Putamen (tissue), 1 donor: ENCODE measurements around the gene KNL1.
"Not testable (repeated sequence)": the region's sequence is repeated elsewhere in the genome, so short reads cannot be mapped to it uniquely, and the experiment has no call there.

Source experiments
- DNase-seq: peaks from one replicate; pipeline ENCODE4 v3.0.0-alpha.2; 2016; ENCODE audit warnings: low spot score

The KNL1 gene

GRCh38 chr15:40584191-40584590, 9.9 kb upstream of the KNL1 start:
- peak; percentile 76 for DNase-seq

DNA sequence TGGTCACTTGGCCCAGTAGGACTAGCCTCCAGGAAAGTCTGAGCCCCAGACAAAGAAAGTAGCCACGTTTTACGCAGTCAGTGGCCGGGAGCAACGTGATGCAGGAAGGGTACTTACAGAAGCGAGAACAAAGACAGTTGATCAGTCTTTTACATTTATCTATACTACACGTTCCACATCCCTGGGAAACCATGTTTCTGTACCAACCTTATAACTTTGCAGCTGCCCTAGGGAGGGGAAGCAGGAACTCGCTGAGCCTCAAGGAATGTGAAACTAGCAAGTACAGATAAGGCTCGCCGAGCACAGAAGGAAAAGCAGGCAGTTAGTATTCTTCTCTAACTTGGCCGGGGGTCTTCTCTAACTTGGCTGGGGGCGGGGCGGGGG, 3.4 kb upstream of the KNL1 start:
- DNase-seq, result no peak

DNA sequence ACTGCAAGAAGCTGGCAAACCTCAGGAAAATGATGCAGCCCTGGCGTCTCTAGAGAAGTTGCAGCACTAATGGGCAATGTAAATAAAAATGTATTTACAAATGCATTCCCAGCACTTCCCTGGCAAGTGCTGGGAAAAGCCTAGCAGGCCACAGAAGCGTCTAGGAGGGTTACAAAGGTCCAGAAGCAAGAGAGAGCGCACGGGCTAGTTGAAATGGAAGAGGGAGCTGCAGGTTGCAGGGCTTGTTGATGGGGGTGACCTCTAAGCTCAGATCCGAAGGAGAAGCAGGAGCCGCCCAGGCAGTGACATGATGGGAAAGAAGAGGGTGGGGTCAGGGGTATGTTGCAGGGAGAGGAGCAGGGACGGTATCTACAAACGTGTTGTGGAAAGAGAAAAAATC, 2.7 kb upstream of the KNL1 start:
- no peak for DNase-seq

DNA sequence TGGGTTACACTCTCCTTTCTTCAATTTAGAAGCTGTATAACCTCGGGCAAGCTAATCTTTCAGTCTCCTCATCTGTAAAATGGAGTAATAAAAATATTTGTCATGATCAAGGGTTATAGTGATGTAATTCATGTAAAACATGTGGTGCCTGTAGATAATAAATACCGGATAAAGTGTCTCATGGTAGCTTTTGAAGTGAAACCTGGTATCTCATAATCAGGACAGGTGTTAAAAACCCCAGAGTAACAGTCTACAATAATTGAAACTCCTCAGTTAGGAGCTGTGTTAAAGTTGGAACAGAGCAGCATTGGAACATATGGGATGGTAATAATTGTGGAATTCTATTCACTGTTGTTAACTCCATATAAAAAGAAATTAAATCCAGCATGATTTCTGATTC, 884 bp upstream of the KNL1 start:
- DNase-seq, result no peak

- no peak for DNase-seq
These were observed 384 bp downstream of the KNL1 start for GRCh38 chr15:40594429-40594836.

- no peak for DNase-seq
These were observed 1.2 kb downstream of the KNL1 start for GRCh38 chr15:40595219-40595618.

GRCh38 chr15:40595773-40596172, 1.7 kb downstream of the KNL1 start:
- DNase-seq, result no peak

- no peak for DNase-seq
These were observed 3.0 kb downstream of the KNL1 start for GRCh38 chr15:40597024-40597423.

DNA sequence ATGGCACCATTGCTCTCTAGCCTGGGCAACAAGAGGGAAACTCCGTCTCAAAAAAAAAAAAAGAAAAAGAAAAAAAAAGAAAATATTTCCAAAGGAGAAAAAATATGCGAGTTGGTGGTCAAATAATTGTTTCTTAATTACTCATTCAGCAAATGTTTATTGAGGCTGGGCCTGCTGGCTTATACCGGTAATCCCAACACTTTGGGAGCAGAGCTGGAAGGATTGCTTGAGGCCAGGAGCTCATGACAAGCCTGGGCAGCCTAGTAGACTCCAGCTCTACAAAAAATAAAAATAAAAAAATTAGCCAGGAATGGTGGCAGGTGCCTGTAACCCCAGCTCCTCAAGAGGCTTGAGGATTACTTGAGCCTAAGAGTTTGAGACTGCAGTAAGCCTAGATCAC, 4.1 kb downstream of the KNL1 start:
- no peak for DNase-seq

DNA sequence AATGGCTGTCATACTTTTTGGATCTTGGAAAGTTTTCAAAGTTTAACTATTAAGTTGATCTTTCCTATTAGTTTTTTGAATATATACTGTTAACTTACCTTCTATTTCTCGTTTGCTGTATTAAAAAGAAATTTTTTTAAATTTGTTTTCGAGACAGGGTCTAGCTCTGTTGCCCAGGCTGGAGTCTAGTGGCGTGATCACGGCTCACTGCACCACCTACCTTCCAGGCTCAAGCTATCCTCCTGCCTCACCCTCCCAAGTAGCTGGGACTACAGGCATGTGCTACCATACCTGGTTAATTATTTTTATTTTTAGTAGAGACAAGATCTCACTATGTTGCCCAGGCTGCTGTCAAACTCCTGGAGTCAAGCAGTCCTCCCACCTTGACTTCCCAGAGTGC, 4.6 kb downstream of the KNL1 start:
- no peak for DNase-seq

DNA sequence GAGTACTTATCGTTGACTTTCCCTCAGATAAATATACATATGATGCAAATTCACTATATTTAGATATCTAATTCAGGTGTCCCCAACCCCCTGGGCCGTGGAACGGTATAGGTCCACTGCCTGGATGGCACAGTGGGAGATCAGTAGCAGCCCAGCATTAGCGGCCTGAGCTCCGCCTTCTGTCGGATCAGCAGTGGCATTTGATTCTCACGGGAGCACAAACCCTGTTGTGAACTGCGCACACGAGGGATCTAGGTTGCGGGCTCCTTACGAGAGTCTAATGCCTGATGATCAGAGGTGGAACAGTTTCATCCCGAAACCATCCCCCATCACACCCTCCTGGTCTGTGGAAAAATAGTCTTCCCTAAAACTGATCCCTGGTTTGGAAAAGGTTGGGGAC, 6.9 kb downstream of the KNL1 start:
- no peak for DNase-seq

DNA sequence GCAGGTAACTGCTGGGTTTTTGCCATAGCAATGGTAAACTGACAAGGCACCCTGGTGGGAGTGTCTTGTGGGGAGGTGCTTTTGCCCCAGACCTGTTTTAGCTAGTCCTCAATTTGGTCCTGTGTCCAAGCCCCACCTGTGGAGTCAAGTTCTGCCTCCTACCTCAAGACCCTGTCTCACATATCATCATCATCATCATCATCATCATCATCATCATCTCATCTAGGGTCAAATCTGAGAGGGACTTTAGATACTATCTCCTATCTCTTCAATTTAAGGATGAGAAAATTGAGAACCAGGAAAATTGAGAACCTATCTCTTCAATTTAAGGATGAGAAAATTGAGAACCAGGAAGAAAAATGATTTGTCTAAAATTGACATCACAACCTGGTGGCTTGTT, 9.9 kb downstream of the KNL1 start:
- no peak for DNase-seq

- DNase-seq, result no peak
These were observed 19.0 kb downstream of the KNL1 start for GRCh38 chr15:40613080-40613479.

DNA sequence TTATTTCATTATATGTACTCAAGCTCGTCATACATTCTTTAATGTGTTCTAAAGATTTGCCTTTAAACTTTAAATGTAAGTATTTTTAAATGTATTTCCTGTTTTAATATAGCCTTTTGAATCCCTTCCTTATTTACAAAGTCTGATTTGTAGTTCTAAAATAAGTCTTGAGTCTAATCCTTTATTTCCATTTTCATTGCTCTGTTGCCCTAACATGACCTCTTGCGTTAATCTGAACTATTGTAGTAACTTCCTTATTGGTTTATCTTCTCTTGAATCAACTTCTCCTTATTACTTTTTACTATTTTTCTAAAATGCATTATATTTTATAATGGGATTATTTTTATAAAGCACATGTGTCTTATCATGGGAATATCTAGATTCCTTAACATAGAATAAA, 24.0 kb downstream of the KNL1 start:
- no peak for DNase-seq

GRCh38 chr15:40618906-40619305, 24.9 kb downstream of the KNL1 start:
- DNase-seq, result no peak

DNA sequence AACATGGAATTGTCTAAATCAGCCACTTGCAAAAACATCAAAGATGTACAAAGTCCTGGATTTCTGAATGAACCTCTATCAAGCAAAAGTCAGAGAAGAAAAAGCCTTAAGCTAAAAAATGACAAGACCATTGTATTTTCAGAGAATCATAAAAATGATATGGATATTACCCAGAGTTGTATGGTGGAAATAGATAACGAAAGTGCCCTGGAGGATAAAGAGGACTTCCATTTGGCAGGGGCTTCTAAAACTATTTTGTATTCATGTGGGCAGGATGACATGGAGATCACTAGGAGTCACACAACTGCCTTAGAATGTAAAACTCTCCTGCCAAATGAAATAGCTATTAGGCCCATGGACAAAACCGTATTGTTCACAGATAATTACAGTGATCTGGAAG, 29.3 kb downstream of the KNL1 start:
- DNase-seq, result no peak

- no peak for DNase-seq
These were observed 36.3 kb downstream of the KNL1 start for GRCh38 chr15:40630313-40630712.

DNA sequence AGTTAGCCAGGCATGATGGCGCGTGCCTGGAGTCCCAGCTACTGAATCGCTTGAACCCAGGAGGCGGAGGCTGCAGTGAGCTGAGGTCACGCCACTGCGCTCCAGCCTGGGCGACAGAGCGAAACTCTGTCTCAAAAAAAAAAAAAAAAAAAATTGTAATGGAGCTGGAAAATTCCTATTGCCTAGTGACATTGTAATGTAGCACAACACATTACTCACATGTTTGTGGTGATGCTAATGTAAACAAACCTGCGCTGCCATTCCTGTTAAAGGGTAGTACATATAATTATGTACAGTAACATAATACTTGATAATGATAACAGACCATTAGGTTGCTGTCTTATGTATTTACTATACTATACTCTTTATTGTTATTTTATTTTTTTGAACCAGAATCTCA, 39.1 kb downstream of the KNL1 start:
- DNase-seq, result no peak

DNA sequence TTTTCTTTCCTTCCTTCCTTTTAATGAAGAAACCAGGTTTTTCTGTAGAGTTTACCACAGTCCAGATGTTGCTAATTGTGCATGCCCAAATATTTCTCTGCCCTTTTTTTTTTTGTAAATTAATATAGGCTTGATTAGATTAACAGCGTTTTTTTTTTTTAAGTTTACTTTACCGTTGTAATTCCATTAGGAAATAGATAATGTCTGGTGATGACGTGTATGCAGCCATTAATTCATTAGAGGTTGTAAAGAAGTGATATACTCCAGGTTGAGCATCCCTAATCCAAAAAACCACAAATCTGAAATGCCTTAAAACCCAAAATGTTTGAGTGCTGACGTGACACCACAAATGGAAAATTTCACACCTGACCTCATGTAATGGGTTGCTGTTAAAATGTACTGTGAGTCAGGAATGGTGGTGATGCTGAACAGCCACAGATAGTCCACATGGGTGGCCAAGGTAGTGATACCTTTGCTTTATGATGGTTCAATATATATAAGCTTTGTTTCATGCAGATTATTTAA, 43.2 kb downstream of the KNL1 start:
- DNase-seq, result no peak

DNA sequence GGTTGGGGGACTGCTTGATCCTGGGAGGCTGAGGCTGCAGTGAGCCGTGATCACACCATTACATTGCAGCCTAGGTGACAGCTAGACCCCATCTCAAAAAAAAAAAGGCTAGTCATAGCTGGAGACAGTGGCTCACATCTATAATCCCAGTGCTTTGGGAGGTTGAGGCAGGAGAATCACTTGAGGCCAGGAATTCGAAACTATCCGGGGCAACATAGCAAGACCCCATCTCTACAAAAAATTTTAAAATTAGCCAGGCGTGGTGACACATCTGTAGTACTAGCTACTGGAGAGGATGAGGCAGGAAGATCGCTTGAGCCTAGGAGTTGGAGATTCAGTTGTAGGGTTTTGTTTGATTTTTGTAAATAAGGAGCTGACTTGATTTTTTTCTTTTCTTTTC, 45.6 kb downstream of the KNL1 start:
- DNase-seq, result no peak

GRCh38 chr15:40647523-40647922, 53.5 kb downstream of the KNL1 start:
- no peak for DNase-seq

- no peak for DNase-seq
These were observed 56.4 kb downstream of the KNL1 start for GRCh38 chr15:40650479-40650878.

DNA sequence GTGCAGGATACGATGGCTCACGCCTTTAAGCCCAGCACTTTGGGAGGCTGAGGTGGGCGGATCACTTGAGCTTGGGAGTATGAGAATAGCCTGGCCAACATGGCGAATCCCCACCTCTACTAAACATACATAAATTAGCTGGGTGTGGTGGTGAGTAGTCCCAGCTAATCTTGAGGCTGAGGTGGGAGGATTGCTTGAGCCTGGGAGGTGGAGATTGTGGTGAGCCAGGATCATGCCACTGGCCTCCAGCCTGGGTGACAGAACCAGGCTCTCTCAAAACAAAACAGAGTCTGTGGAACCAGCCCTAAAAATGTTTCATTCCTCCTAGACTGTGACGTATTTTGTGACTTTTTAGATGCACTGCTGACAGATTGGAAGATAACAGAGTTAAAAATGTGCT, 66.6 kb downstream of the KNL1 start:
- no peak for DNase-seq

DNA sequence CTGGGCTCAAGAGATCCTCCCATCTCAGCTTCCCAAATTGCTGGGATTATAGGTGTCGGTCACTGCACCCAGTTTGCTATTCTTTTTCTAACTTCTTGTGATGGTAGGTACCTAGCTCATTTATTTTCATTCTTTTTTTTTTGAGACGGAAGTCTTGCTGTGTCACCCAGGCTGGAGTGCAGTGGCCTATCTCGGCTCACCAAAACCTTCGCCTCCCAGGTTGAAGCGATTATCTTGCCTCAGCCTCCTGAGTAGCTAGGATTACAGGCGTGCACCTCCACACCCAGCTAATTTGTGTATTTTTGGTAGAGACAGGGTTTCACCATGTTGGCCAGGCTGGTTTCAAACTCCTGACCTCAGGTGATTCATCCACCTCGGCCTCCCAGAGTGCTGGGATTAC, 70.9 kb downstream of the KNL1 start:
- no peak for DNase-seq

- not testable (repeated sequence) for DNase-seq
These were observed 82.2 kb downstream of the KNL1 start for GRCh38 chr15:40676290-40676689.
